HEK293 (cell line): ENCODE results near the gene THSD7B.

Experiments used
- CTCF ChIA-PET: fragments of 350-600 bp; formaldehyde crosslinking; extraction: SDS; loops from one replicate; lab custom pipeline; 2021; ENCODE audit warnings: antibody characterized with exemption; lab: Yijun Ruan, JAX
- POLR2A ChIA-PET: fragments of 300-600 bp; formaldehyde crosslinking; extraction: SDS; loops from one replicate; lab custom pipeline; 2020; ENCODE audit warnings: antibody characterized with exemption, inconsistent platforms; lab: Yijun Ruan, JAX
- H3K27ac ChIP-seq: fragments of 200-500 bp; sonication (Bioruptor generic); 2 replicates; pipeline ENCODE4 v1.5.1; 2014; ENCODE audit warnings: low read depth, low read length, control low read depth, inconsistent platforms; ENCODE audit errors: extremely low read depth
- H3K36me3 ChIP-seq, 2 experiments: fragments of 200-500 bp in 1 of 2; sonication (Bioruptor generic) in 1 of 2; 1 replicate in 1 of 2; 2 replicates in 1 of 2; pipeline ENCODE4 v1.5.1; 2014 to 2017; ENCODE audit warnings: inconsistent platforms in 2 of 2, low read length in 2 of 2; ENCODE audit not compliant: control insufficient read depth in 2 of 2, insufficient read depth in 1 of 2
- H3K4me1 ChIP-seq: fragments of 200-500 bp; sonication (Bioruptor generic); 2 replicates; pipeline ENCODE4 v1.5.1; 2014; ENCODE audit warnings: mild to moderate bottlenecking, low read length, inconsistent platforms; ENCODE audit not compliant: control insufficient read depth, insufficient read depth
- H3K4me3 ChIP-seq: 2 replicates; pipeline ENCODE4 v1.5.1; 2011; ENCODE audit warnings: low read depth, mild to moderate bottlenecking, control low read depth, low read length, moderate library complexity
- H3K9me3 ChIP-seq: fragments of 200-500 bp; sonication (Bioruptor generic); 2 replicates; pipeline ENCODE4 v1.5.1; 2014; ENCODE audit warnings: low read depth, low read length, inconsistent platforms; ENCODE audit not compliant: control insufficient read depth, insufficient read depth
- ATF2 ChIP-seq: fragments of 450-650 bp; formaldehyde crosslinking; IDR thresholded peaks from 2 replicates; pipeline ENCODE4 v1.5.1; 2016; ENCODE audit warnings: missing biosample characterization, missing genetic modification characterization, low read depth
- BCL11B ChIP-seq: fragments of 450-650 bp; formaldehyde crosslinking; IDR thresholded peaks from 2 replicates; pipeline ENCODE4 v1.5.1; 2016; ENCODE audit warnings: low read depth, missing biosample characterization, missing genetic modification characterization
- CTCF ChIP-seq: fragments of 450-650 bp; formaldehyde crosslinking; IDR thresholded peaks from 2 replicates; pipeline ENCODE4 v1.5.1; 2016; ENCODE audit warnings: missing biosample characterization, missing genetic modification characterization
- FEZF1 ChIP-seq: fragments of 450-650 bp; formaldehyde crosslinking; IDR thresholded peaks from 2 replicates; pipeline ENCODE4 v1.5.1; 2016; ENCODE audit warnings: missing biosample characterization, missing genetic modification characterization
- IKZF3 ChIP-seq: fragments of 450-650 bp; IDR thresholded peaks from 2 replicates; pipeline ENCODE4 v1.5.0; 2018; ENCODE audit warnings: missing biosample characterization, mild to moderate bottlenecking, missing genetic modification characterization, moderate library complexity
- KLF16 ChIP-seq: fragments of 450-650 bp; formaldehyde crosslinking; IDR thresholded peaks from 2 replicates; pipeline ENCODE4 v1.5.1; 2017; ENCODE audit warnings: missing biosample characterization, missing genetic modification characterization
- SALL2 ChIP-seq: fragments of 450-650 bp; formaldehyde crosslinking; IDR thresholded peaks from 2 replicates; pipeline ENCODE4 v1.5.0; 2017; ENCODE audit warnings: missing biosample characterization, mild to moderate bottlenecking, missing genetic modification characterization, borderline replicate concordance
- ZBTB1 ChIP-seq: fragments of 450-650 bp; formaldehyde crosslinking; IDR thresholded peaks from 2 replicates; pipeline ENCODE4 v1.5.1; 2016; ENCODE audit warnings: missing biosample characterization, missing genetic modification characterization
- ZBTB10 ChIP-seq: fragments of 450-650 bp; formaldehyde crosslinking; IDR thresholded peaks from 2 replicates; pipeline ENCODE4 v1.5.1; 2016; ENCODE audit warnings: missing biosample characterization, missing genetic modification characterization
- ZBTB8A ChIP-seq: fragments of 450-650 bp; formaldehyde crosslinking; IDR thresholded peaks from 2 replicates; pipeline ENCODE4 v1.5.1; 2016; ENCODE audit warnings: missing biosample characterization, missing genetic modification characterization
- ZEB2 ChIP-seq: fragments of 450-650 bp; formaldehyde crosslinking; IDR thresholded peaks from 2 replicates; pipeline ENCODE4 v1.5.1; 2016; ENCODE audit warnings: missing biosample characterization, missing genetic modification characterization
- ZFP69B ChIP-seq: fragments of 450-650 bp; formaldehyde crosslinking; IDR thresholded peaks from 2 replicates; pipeline ENCODE4 v1.5.1; 2016; ENCODE audit warnings: missing biosample characterization, missing genetic modification characterization
- ZNF114 ChIP-seq: fragments of 450-650 bp; formaldehyde crosslinking; IDR thresholded peaks from 2 replicates; pipeline ENCODE4 v1.5.0; 2017; ENCODE audit warnings: missing biosample characterization, missing genetic modification characterization
- ZNF140 ChIP-seq: fragments of 450-650 bp; formaldehyde crosslinking; IDR thresholded peaks from 2 replicates; pipeline ENCODE4 v1.5.1; 2016; ENCODE audit warnings: missing biosample characterization, missing genetic modification characterization
- ZNF155 ChIP-seq: fragments of 450-650 bp; formaldehyde crosslinking; IDR thresholded peaks from 2 replicates; pipeline ENCODE4 v1.5.1; 2016; ENCODE audit warnings: missing biosample characterization, missing genetic modification characterization
- ZNF169 ChIP-seq: fragments of 450-650 bp; formaldehyde crosslinking; IDR thresholded peaks from 2 replicates; pipeline ENCODE4 v1.5.1; 2016; ENCODE audit warnings: missing biosample characterization, missing genetic modification characterization
- ZNF175 ChIP-seq: fragments of 450-650 bp; formaldehyde crosslinking; IDR thresholded peaks from 2 replicates; pipeline ENCODE4 v1.5.1; 2016; ENCODE audit warnings: missing biosample characterization, missing genetic modification characterization
- ZNF19 ChIP-seq: fragments of 450-650 bp; formaldehyde crosslinking; IDR thresholded peaks from 2 replicates; pipeline ENCODE4; 2016; ENCODE audit warnings: missing biosample characterization, missing genetic modification characterization, low read depth
- ZNF239 ChIP-seq: fragments of 450-650 bp; formaldehyde crosslinking; IDR thresholded peaks from 2 replicates; pipeline ENCODE4 v1.5.1; 2016; ENCODE audit warnings: missing biosample characterization, missing genetic modification characterization
- ZNF248 ChIP-seq: fragments of 450-650 bp; formaldehyde crosslinking; IDR thresholded peaks from 2 replicates; pipeline ENCODE4 v1.5.1; 2017; ENCODE audit warnings: missing biosample characterization, missing genetic modification characterization
- ZNF366 ChIP-seq: fragments of 450-650 bp; formaldehyde crosslinking; conservative IDR thresholded peaks from 2 replicates; pipeline ENCODE4 v1.5.1; 2016; ENCODE audit warnings: missing biosample characterization, missing genetic modification characterization
- ZNF529 ChIP-seq: fragments of 450-650 bp; formaldehyde crosslinking; IDR thresholded peaks from 2 replicates; pipeline ENCODE4 v1.5.1; 2017; ENCODE audit warnings: missing genetic modification characterization, missing biosample characterization; ENCODE audit not compliant: insufficient replicate concordance
- ZNF530 ChIP-seq: fragments of 450-650 bp; formaldehyde crosslinking; IDR thresholded peaks from 2 replicates; pipeline ENCODE4 v1.5.1; 2016; ENCODE audit warnings: low read depth, missing biosample characterization, missing genetic modification characterization
- ZNF624 ChIP-seq: fragments of 450-650 bp; formaldehyde crosslinking; IDR thresholded peaks from 2 replicates; pipeline ENCODE4 v1.5.1; 2017; ENCODE audit warnings: missing biosample characterization, missing genetic modification characterization
- ZNF629 ChIP-seq: fragments of 450-650 bp; formaldehyde crosslinking; IDR thresholded peaks from 2 replicates; pipeline ENCODE4 v1.5.1; 2017; ENCODE audit warnings: missing biosample characterization, missing genetic modification characterization
- ZNF654 ChIP-seq: fragments of 450-650 bp; formaldehyde crosslinking; IDR thresholded peaks from 2 replicates; pipeline ENCODE4 v1.5.1; 2016; ENCODE audit warnings: low read depth, missing biosample characterization, missing genetic modification characterization
- ZNF670 ChIP-seq: fragments of 450-650 bp; formaldehyde crosslinking; IDR thresholded peaks from 2 replicates; pipeline ENCODE4 v1.5.1; 2016; ENCODE audit warnings: missing biosample characterization, missing genetic modification characterization, low read depth
- ZNF76 ChIP-seq: fragments of 450-650 bp; formaldehyde crosslinking; IDR thresholded peaks from 2 replicates; pipeline ENCODE4; 2016; ENCODE audit warnings: low read depth, missing biosample characterization, missing genetic modification characterization, borderline replicate concordance
- ZNF843 ChIP-seq: fragments of 450-650 bp; formaldehyde crosslinking; IDR thresholded peaks from 2 replicates; pipeline ENCODE4 v1.5.1; 2016; ENCODE audit warnings: missing biosample characterization, missing genetic modification characterization

Gene THSD7B

GRCh38 chr2:137223722-137224121 is 458.4 kb downstream of the THSD7B start:
- H3K27ac ChIP-seq, result no peak overlapping the region
- POLR2A ChIA-PET, result no interaction called here
- TF ChIP-seq ZNF114 (tag by site-specific recombination) (no peak), ZNF529 (no peak), ZNF19 (tag by site-specific recombination) (no peak), ZNF248 (tag by site-specific recombination) (no peak), ZNF530 (no peak), ZNF670 (tag by site-specific recombination) (no peak), ZNF654 (tag by site-specific recombination) (no peak), ZNF76 (tag by site-specific recombination) (no peak), ZNF629 (tag by site-specific recombination) (no peak), IKZF3 (tag by site-specific recombination) (no peak), ZNF169 (no peak), FEZF1 (tag by site-specific recombination) (no peak), ZNF624 (tag by site-specific recombination) (no peak), CTCF (tag by site-specific recombination) (no peak), ZNF239 (no peak), ZBTB8A (no peak), ZBTB1 (tag by site-specific recombination) (no peak)
- TF ChIP-seq, all 188 proteins: peak for 0
- Histone ChIP-seq H3K4me1 (no peaks in the 10 kb centered on the region), H3K4me3 (no peak overlapping the region), H3K36me3 (no peaks in the 10 kb centered on the region), H3K9me3 (no peaks in the 10 kb centered on the region)
- CTCF ChIA-PET, result no interaction called here

GRCh38 chr2:137228566-137228965 is 463.2 kb downstream of the THSD7B start:
- H3K27ac ChIP-seq, result no peak overlapping the region
- H3K36me3 ChIP-seq, result no peaks in the 10 kb centered on the region
- H3K4me1 ChIP-seq, result no peaks in the 10 kb centered on the region
- TF ChIP-seq SALL2 (tag by site-specific recombination), result no peak
- TF ChIP-seq BCL11B (tag by site-specific recombination), result no peak
- no peak for TF ChIP-seq ZNF175 (tag by site-specific recombination)
- TF ChIP-seq ZNF366 (tag by site-specific recombination), result no peak
- TF ChIP-seq, all 188 proteins: peak for 0
- ChIA-PET POLR2A (no interaction called here), CTCF (no interaction called here)
- Histone ChIP-seq H3K9me3 (no peaks in the 10 kb centered on the region), H3K4me3 (no peak overlapping the region)

- ChIA-PET POLR2A (no interaction called here), CTCF (interaction anchor here (0.8 kb wide), 1 partner anchor 26 kb away, joined by 3 read pairs; no protein-coding TSS in a partner anchor)
- no peaks in the 10 kb centered on the region for H3K9me3 ChIP-seq
- no peak overlapping the region for H3K27ac ChIP-seq
- no peaks in the 10 kb centered on the region for H3K36me3 ChIP-seq
- H3K4me3 ChIP-seq, result no peak overlapping the region
- H3K4me1 ChIP-seq, result no peaks in the 10 kb centered on the region
- no peak for TF ChIP-seq ZNF155 (tag by site-specific recombination)
- TF ChIP-seq ZFP69B (tag by site-specific recombination), result no peak
- TF ChIP-seq FEZF1 (tag by site-specific recombination), result peak; percentile 62
- TF ChIP-seq ZNF629 (tag by site-specific recombination), result peak; percentile 56; the same call in 1 of the 2 replicates
- TF ChIP-seq ZNF843 (tag by site-specific recombination), result 0 out of 2 replicates have a peak, but pooled peaks have one; percentile 17
- no peak for TF ChIP-seq ZBTB10 (tag by site-specific recombination)
- 0 out of 2 replicates have a peak, but pooled peaks have one; percentile 10 for TF ChIP-seq ZNF654 (tag by site-specific recombination)
- peak; percentile 96 for TF ChIP-seq ATF2 (tag by site-specific recombination)
- TF ChIP-seq ZEB2, result 0 out of 2 replicates have a peak, but pooled peaks have one; percentile 47
- TF ChIP-seq KLF16, result no peak
- TF ChIP-seq ZNF140, result peak; percentile 57; the same call in 1 of the 2 replicates
These were observed 464.5 kb downstream of the THSD7B start for GRCh38 chr2:137229834-137230233.
